Measurements from ENCODE around the gene LAD1.

GRCh38 chr1:201376107-201376463 is 23.0 kb downstream of the LAD1 start:
- TF ChIP-seq CTCF (IDR thresholded peaks at IDR 0.05; ENCODE audit: insufficient read depth, low read length): no peak
- TF ChIP-seq POLR2AphosphoS5 (IDR thresholded peaks at IDR 0.05; ENCODE audit: low read depth): no peak
- no peak for TF ChIP-seq REST (IDR thresholded peaks at IDR 0.05; ENCODE audit: insufficient replicate concordance, low read depth)
